MCF 10A (cell line): ENCODE data around the gene C19orf12. TPM values are rescaled to one million over a fixed set of nuclear protein-coding genes. Genes with fewer than 3 reads are reported as not detected.

ENCODE experiments used
- BruUV-seq: library from RNA; stranded (reverse); fragments of 400-500 nt; replicated peaks from 2 replicates; lab custom pipeline; 2021; lab: Mats Ljungman, UMichigan
- CTCF ChIA-PET: fragments of 300-600 bp; sonication (Branson Sonifier 250); formaldehyde crosslinking; extraction: SDS; loops from one replicate; lab custom pipeline; 2021; ENCODE audit warnings: antibody characterized with exemption, inconsistent platforms; lab: Yijun Ruan, JAX
- POLR2A ChIA-PET: fragments of 300-600, 350-650 bp; sonication (Branson Sonifier 250); formaldehyde crosslinking; extraction: SDS; loops from one replicate; lab custom pipeline; 2020; ENCODE audit warnings: antibody characterized with exemption, inconsistent platforms; lab: Yijun Ruan, JAX
- DNase-seq: peaks from one replicate; pipeline ENCODE4 v3.0.0-alpha.2; 2018; ENCODE audit not compliant: unreplicated experiment
- H3K27ac Mint-ChIP-seq: one replicate; pipeline ENCODE4 v1.8.0; 2022; ENCODE audit warnings: mild to moderate bottlenecking, low read depth, mixed read lengths; ENCODE audit not compliant: unreplicated experiment
- H3K27me3 Mint-ChIP-seq: one replicate; pipeline ENCODE4 v1.8.0; 2022; ENCODE audit warnings: mixed read lengths; ENCODE audit not compliant: insufficient read depth, unreplicated experiment
- H3K36me3 Mint-ChIP-seq: one replicate; pipeline ENCODE4 v1.8.0; 2022; ENCODE audit warnings: mild to moderate bottlenecking, moderate library complexity, mixed read lengths; ENCODE audit not compliant: insufficient read depth, unreplicated experiment
- H3K4me1 Mint-ChIP-seq: one replicate; pipeline ENCODE4 v1.8.0; 2022; ENCODE audit warnings: mixed read lengths; ENCODE audit not compliant: insufficient read depth, unreplicated experiment
- H3K4me3 Mint-ChIP-seq: one replicate; pipeline ENCODE4 v1.8.0; 2022; ENCODE audit warnings: mild to moderate bottlenecking, moderate library complexity, mixed read lengths; ENCODE audit not compliant: unreplicated experiment
- H3K9me3 Mint-ChIP-seq: one replicate; pipeline ENCODE4 v1.8.0; 2022; ENCODE audit warnings: mixed read lengths; ENCODE audit not compliant: unreplicated experiment
- CTCF ChIP-seq: fragments of 200-600 bp; IDR thresholded peaks from one replicate; pipeline ENCODE4 v1.8.0; 2022; ENCODE audit warnings: antibody characterized with exemption, mild to moderate bottlenecking; ENCODE audit not compliant: unreplicated experiment
- intact Hi-C: fragments of 100-400 bp; cut with micrococcal nuclease; formaldehyde crosslinking; loops from 2 replicates; pipeline ENCODE4 v1.14.1; 2022
- total RNA-seq: library from RNA; stranded (reverse); gene quantifications from 2 replicates; pipeline ENCODE4 v1.2.3, GENCODE V29; 2022

The C19orf12 gene
- total RNA-seq, 1 experiment from 2014 or later, result 21.6 TPM

DNA sequence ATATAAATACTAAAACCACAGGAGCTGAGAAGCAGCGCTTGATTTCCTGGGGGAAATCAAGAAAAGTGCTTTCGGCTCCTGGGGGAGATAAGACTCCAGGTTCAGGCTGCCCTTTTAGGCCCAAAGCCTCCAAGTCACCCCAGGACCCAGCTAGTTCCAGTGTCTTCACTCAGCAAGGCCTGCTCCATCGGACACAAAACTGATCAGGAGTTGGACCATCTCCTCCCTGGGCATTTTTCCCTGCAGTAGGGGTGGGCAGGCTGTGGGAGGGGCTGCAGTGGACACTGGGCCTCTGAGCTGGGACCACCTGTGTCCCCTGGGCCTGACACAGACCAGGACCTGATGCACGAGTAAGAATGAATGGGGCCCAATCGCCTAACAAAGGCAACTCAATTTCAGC, 15.2 kb downstream of the C19orf12 start:
- Mint-ChIP-seq H3K27me3 (no peaks in the 10 kb centered on the region), H3K27ac (no peak overlapping the region), H3K36me3 (peaks cover 21% of the 10 kb centered on the region), H3K4me1 (no peaks in the 10 kb centered on the region), H3K9me3 (no peaks in the 10 kb centered on the region), H3K4me3 (no peak overlapping the region)
- no TSS peak for BruUV-seq
- intact Hi-C loops, result no loop called here
- no peak for TF ChIP-seq CTCF
- DNase-seq, result no peak
- POLR2A ChIA-PET, result no interaction called here
- CTCF ChIA-PET, result interaction anchor here (1.1 to 2.5 kb wide), 2 partner anchors 17 to 89 kb away, joined by 5 to 8 read pairs; no protein-coding TSS in a partner anchor

DNA sequence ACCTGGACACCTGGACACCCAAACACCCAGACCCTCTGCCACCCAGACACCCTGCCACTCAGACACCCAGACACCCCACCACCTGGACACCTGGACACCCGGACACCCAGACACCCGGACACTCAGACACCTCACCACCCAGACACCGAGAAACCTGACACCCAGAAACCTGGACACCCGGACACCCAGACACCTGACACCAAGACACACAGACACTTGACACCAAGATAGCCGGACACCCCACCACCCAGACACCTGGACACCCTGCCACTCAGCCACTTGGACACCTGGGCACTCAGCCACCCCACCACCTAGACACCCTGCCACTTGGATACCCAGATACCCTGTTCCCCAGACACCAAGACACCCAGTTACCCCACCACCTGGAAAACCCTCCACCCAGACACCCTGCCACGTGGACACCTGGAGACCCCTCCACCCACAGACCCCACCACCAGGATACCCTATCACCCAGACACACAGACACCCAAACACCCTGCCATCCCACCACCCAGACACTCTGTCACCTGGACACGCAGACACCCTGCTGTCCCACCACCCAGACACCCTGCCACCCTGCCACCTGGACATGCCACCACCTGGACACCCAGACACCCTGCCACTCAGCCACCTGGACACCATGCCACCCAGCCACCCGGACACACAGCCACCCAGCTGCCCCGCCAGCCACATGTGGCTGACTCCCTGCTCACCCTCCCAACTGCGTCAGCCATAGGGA, 17.4 kb downstream of the C19orf12 start:
- H3K27ac Mint-ChIP-seq, result no peak overlapping the region
- POLR2A ChIA-PET, result no interaction called here
- DNase-seq, result no peak
- H3K4me3 Mint-ChIP-seq, result no peak overlapping the region
- no TSS peak for BruUV-seq
- H3K27me3 Mint-ChIP-seq, result no peaks in the 10 kb centered on the region
- TF ChIP-seq CTCF, result no peak
- CTCF ChIA-PET, result interaction anchor here (0.7 to 0.9 kb wide), 2 partner anchors 8 to 16 kb away, joined by 3 to 4 read pairs; no protein-coding TSS in a partner anchor
- intact Hi-C loops, result no loop called here
- H3K9me3 Mint-ChIP-seq, result no peaks in the 10 kb centered on the region
- no peaks in the 10 kb centered on the region for H3K4me1 Mint-ChIP-seq
- peaks cover 6% of the 10 kb centered on the region for H3K36me3 Mint-ChIP-seq

- CTCF ChIA-PET, result interaction anchor here (0.7 kb wide), 1 partner anchor 830 kb away, joined by 4 read pairs; no protein-coding TSS in a partner anchor
- no TSS peak for BruUV-seq
- intact Hi-C loops, result no loop called here
These were observed 18.6 kb downstream of the C19orf12 start for GRCh38 chr19:29696565-29696846.

More at GRCh38 chr19:29696565-29696846, 18.6 kb downstream of the C19orf12 start:
- Mint-ChIP-seq H3K36me3 (no peaks in the 10 kb centered on the region), H3K27me3 (no peaks in the 10 kb centered on the region), H3K9me3 (no peaks in the 10 kb centered on the region), H3K4me3 (no peak overlapping the region), H3K4me1 (no peaks in the 10 kb centered on the region), H3K27ac (no peak overlapping the region)
- POLR2A ChIA-PET, result no interaction called here
- no peak for DNase-seq
- no peak for TF ChIP-seq CTCF
